T follicular helper cell (primary cell): ENCODE data around the gene EMC7.
"Not testable (repeated sequence)": the region's sequence is repeated elsewhere in the genome, so short reads cannot be mapped to it uniquely, and the experiment has no call there.

Experiments used
- DNase-seq: peaks from one replicate; pipeline ENCODE4 v3.0.0-alpha.2; 2020; ENCODE audit warnings: low read depth

EMC7 gene

GRCh38 chr15:34085746-34086145 is 15.9 kb downstream of the EMC7 start:
- DNase-seq: no peak

- no peak for DNase-seq
Measured at GRCh38 chr15:34084086-34084485, 17.6 kb downstream of the EMC7 start.

- no peak for DNase-seq
Measured at GRCh38 chr15:34079904-34080303, 21.8 kb downstream of the EMC7 start.

DNA sequence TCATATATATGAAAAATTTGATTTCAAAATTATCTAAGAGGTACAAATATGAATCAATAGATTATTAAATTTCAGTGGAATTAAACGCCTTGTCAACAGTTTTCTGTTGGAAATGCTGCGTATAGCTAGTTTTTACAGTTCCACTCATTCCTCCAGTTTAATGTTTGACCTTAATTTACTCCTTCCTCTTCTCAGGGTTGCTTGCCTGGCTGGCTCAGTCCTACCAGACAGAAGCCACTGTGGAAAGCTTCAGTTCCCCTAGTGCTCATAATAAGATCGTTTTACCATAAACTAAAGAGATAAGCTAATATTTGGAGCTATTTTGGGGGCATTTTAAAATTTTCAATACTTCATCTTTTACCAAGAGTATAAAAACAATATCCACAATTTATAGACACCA is 22.8 kb downstream of the EMC7 start:
- no peak for DNase-seq

- no peak for DNase-seq
Measured at GRCh38 chr15:34076785-34077184, 24.9 kb downstream of the EMC7 start.

- DNase-seq: no peak
Measured at GRCh38 chr15:34070003-34070402, 31.7 kb downstream of the EMC7 start.

DNA sequence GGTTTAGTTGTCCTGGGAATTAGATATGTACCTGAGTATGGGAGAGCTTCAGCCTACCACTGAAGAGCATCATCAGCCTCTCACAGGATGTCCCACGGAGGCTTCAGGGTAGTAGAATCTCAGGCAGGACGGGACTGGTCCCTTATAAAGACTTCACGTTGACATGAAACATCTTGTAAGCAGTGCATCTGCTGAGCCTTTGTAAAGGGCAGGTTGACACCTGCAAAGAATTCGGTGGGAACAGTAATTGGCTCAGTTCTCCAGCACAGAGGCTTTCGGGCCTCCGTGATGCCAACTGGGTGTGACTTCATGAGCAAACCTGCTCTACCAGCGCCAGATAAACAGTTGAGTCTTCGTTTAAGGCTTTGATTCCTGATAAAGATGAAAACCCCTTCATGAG is 35.7 kb downstream of the EMC7 start:
- DNase-seq: no peak

GRCh38 chr15:34065261-34065660 is 36.4 kb downstream of the EMC7 start:
- DNase-seq: no peak

DNA sequence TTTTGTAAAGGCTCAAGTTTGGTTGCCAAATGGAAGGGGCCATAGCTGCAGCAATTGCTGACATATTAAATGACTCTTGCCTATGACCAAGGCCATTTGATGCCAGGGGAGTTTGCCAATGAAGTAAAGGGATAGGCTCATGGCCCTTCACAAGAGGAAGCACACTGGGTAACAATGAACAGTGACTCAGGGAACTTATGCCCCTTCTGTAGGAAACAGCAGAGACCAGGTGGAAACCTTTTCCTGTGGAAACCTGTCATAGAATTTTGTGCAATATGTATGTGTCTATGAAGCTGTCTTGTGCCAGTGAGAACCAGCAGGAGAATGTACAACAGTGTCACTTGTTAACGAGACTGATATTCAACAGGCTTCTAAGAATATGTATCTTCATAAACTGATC is 37.2 kb downstream of the EMC7 start:
- no peak for DNase-seq

DNA sequence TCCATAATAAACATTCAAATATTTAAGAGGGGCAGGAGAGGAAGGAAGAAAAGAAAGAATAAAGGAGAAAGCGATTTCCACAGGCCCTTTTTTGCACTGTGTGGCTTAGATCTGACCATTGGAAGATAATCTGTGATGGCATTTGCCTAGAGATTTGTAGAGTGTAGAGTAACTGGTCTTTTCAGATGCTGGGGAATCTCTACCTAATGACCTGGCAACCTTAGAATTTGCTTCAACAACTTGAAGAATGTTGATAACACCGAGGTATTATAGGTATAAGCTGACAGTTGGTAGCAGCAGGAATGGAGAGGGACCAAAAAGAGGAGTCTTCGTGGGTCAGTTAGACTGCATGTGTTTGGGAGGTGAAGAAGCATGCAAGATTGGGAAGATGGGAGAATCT is 41.7 kb downstream of the EMC7 start:
- DNase-seq: no peak

DNA sequence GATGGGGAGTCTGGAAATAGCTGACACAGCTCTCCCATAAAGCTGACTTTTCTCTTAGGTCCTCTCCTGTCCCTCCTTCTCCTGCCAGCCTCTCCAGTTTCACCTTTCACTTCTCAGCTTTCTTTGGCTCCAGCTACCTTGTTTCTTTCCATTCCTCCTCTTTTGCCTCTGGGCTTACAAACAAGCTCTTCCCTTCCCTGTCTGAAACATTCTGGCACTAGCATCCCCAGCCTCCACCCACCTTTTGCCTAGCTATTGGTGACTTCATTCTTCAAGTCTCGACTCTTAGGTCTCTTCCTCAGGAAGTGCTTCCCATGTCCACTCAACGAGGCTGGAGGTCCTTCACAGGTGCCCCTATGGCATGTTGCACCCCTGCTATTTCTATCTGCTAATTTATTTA is 42.2 kb downstream of the EMC7 start:
- no peak for DNase-seq

GRCh38 chr15:34056911-34057310 is 44.8 kb downstream of the EMC7 start:
- DNase-seq: no peak

DNA sequence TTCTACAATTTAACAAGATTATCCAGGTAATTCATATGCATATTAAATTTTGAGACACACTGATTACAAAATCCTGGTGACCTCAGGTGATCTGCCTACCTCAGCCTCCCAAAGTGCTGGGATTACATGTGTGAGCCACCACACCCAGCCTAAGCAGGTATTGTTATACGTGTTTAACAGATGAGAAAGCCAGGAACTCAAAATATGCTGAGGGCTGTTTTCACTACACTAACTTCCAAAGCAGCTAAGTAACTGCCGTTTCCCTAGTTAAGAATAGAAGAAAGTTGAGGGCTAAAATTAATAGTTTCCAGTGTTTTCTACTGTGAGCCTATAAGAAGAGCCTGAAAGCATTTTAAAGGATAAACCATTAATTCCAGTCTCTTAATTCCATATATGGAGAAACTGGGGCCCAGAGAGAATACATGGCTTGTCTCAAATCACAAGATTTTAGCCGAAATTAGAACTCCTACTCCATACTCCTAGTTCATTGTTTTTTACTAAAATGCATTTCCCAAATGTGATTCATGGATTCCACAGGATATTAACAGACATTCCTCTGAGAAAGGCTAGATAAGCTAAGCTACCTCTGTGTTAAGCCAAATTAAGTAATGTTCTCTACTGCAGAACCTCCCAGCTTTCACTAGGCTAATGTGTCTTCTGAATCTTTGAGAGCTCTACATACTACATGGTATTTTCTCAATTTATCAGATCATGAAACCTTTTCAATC is 45.6 kb downstream of the EMC7 start:
- DNase-seq: no peak

DNA sequence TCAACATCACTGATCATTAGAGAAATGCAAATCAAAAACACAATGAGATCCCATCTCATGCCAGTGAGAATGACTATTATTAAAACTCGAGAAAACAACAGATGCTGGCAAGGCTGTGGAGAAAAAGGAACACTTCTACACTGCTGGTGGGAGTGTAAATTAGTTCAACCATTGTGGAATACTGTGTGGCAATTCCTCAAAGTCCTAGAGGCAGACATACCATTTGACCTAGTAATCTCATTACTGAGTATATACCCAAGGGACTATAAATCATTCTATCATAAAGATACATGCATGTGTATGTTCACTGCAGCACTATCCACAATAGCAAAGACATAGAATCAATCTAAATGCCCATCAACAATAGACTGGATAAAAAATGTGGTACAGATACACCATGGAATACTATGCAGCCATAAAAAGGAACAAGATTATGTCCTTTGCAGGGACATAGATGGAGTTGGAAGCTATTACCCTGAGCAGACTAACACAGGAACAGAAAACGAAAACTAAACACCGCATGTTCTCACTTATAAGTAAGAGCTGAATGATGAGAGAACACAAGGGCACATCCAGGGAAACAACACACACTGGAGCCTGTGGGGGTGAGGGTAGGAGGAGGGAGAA is 47.5 kb downstream of the EMC7 start:
- DNase-seq: no peak

- not testable (repeated sequence) for DNase-seq
Measured at GRCh38 chr15:34050385-34050784, 51.3 kb downstream of the EMC7 start.

- no peak for DNase-seq
Measured at GRCh38 chr15:34049112-34049511, 52.5 kb downstream of the EMC7 start.

- no peak for DNase-seq
Measured at GRCh38 chr15:34047893-34048775, 53.5 kb downstream of the EMC7 start.

DNA sequence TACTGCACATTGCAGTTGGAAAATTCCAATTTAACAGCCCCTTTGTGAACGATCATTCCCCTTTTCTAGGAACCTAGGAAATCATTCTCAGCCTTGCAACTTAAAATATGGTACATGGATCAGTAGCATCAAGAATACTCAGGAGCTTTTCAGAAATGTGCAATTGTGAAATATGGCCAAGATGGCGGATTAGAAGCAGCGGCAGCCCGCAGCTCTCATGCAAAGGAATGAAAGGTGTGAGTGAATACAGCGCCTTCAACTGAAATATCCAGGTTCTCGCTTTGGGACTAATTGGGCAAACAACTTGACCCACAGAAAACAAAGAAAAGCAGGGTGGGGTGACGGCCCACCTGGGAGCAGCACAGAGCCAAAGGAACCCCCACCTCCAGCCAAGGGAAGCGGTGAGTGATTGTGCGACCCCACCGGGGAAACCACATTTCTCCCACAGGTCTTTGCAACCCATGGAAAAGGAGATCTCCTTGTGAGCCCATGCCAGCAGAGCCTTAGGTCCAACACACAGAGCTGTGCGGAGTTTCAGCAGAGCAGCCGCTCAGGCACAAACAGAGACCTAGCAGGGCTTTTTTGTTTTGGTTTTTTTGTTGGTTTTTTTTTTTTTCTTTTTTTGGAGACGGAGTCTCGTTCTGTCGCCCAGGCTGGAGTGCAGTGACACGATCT is 55.1 kb downstream of the EMC7 start:
- DNase-seq: no peak

DNA sequence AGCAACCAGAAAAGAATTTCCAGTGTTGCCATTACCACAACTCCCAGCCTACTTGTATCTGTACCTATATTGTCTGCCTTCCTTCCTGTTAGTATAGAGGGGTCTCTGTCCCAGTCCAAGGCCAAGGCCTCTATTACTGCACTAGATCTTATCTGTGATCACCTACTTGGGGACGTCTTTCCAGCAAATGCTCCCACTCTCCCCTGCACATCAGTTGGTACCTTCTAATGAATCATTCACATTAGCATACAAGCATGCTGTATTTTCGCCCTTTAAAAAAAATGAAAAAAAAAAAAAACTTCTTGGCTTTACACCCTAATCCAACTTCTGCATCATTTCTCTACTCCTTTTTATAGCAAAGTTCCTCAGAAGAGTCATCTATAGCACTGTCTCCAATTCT is 57.8 kb downstream of the EMC7 start:
- DNase-seq: no peak

- DNase-seq: no peak
Measured at GRCh38 chr15:34043391-34043790, 58.3 kb downstream of the EMC7 start.

DNA sequence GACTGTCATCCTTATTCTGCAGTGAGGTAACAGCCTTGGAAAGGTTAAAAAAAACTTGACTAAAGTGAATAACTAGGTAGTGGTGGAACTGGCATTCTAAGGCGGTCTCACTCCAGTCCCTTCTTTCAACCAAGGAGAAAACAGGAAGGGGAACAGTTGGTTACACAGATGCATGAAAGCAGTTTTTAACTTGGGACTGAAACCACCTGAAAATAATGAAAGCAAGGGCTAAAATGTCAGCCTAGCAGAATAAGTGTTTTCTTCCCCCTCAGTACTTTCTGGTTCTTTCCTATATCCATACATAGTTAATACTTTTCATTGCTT is 61.9 kb downstream of the EMC7 start:
- no peak for DNase-seq
